ENCODE data around the gene RAB40B. TPM values are rescaled to one million over a fixed set of nuclear protein-coding genes. Genes with fewer than 3 reads are reported as not detected.

RAB40B gene
- total and polyA plus RNA-seq, 2 of the 13 experiments (the other 11 are each of a cell fraction or from before 2014, with no cell fraction given): 6.2 to 6.5 TPM

GRCh38 chr17:82737967-82738877 is 39.7 kb upstream of the RAB40B start (continued):
- peak; percentile 93; the same call in 1 of the 2 replicates for TF ChIP-seq TERF1 (CRISPR knock-in tag; IDR thresholded peaks at IDR 0.05)
- TF ChIP-seq TCF7L2 (IDR thresholded peaks at IDR 0.05; ENCODE audit: low read depth, low read length): no peak
- peak; percentile 97; the same call in 1 of the 2 replicates for TF ChIP-seq ZNF713 (CRISPR knock-in tag; IDR thresholded peaks at IDR 0.05)
- peak; percentile 95 for TF ChIP-seq ZNF567 (CRISPR knock-in tag; IDR thresholded peaks at IDR 0.05; ENCODE audit: borderline replicate concordance)
- no peak for TF ChIP-seq KLF13 (CRISPR knock-in tag; IDR thresholded peaks at IDR 0.05)
- peak; percentile 95 for TF ChIP-seq AKNA (CRISPR knock-in tag; IDR thresholded peaks at IDR 0.05; ENCODE audit: borderline replicate concordance)
- peak; percentile 100 for TF ChIP-seq PATZ1 (CRISPR knock-in tag; IDR thresholded peaks at IDR 0.05)
- peak; percentile 99 for TF ChIP-seq AKAP8 (CRISPR knock-in tag; IDR thresholded peaks at IDR 0.05)
- TF ChIP-seq MTERF4 (CRISPR knock-in tag; IDR thresholded peaks at IDR 0.05): peak; percentile 99
- TF ChIP-seq ZNF543 (CRISPR knock-in tag; IDR thresholded peaks at IDR 0.05): peak; percentile 99
- no peak for TF ChIP-seq SMARCC2 (IDR thresholded peaks at IDR 0.05)
- peak; percentile 99 for TF ChIP-seq ZNF337 (CRISPR knock-in tag; IDR thresholded peaks at IDR 0.05; ENCODE audit: borderline replicate concordance, low read depth)
- TF ChIP-seq MLLT10 (CRISPR knock-in tag; IDR thresholded peaks at IDR 0.05): no peak
- 0 out of 2 replicates have a peak, but pooled peaks have one; percentile 95 for TF ChIP-seq ZSCAN30 (CRISPR knock-in tag; IDR thresholded peaks at IDR 0.05)
- TF ChIP-seq CBX1 (IDR thresholded peaks at IDR 0.05; ENCODE audit: low read depth): peak; percentile 48
- no peak for TF ChIP-seq ZNF354B (CRISPR knock-in tag; IDR thresholded peaks at IDR 0.05)
- TF ChIP-seq ARNT (IDR thresholded peaks at IDR 0.05): no peak
- no peak for TF ChIP-seq PLRG1 (conservative IDR thresholded peaks at IDR 0.05)
